GM21447 (cell line): ENCODE data around the gene SULF2.

Experiments
- ATAC-seq: cut with Tn5 transposase; IDR thresholded peaks from one replicate; pipeline ENCODE4 v1.9.1; 2021; ENCODE audit not compliant: unreplicated experiment

SULF2 gene

DNA sequence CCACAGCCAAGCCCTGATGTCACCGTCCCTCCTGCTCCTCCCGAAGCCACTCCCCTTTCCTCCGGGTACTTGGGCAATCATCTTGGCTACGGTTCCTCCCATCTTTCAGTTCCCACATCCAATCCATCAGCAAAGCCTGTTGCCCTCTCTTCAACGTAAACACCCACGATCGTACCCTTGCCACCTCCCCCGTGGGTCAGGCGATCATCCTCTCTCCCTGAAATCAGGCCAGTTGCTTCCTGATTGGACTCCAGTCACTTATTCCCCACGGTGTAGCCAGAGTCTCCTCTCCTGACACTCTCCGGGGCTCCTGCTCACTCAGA is 44.5 kb downstream of the SULF2 start:
- no peak for ATAC-seq

GRCh38 chr20:47740121-47740861 is 45.0 kb downstream of the SULF2 start:
- ATAC-seq = no peak

DNA sequence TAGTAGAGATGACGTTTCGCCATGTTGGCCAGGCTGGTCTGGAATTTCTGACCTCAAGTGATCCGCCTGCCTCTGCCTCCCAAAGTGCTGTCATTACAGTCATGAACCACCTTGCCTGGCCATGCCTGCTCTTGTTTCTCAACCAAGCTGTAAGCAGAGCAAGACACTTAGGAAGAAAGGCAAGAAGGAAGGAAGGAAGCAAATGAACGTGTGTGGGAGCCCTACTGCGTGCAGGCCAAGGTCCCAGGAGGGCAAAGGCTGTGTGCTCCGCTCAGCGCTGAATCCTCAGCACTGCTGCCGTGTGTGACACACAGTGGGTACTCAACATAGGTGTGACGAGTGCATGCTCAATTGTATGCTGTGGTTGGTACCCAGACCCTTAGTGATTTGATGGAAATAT is 47.4 kb downstream of the SULF2 start:
- ATAC-seq = no peak

DNA sequence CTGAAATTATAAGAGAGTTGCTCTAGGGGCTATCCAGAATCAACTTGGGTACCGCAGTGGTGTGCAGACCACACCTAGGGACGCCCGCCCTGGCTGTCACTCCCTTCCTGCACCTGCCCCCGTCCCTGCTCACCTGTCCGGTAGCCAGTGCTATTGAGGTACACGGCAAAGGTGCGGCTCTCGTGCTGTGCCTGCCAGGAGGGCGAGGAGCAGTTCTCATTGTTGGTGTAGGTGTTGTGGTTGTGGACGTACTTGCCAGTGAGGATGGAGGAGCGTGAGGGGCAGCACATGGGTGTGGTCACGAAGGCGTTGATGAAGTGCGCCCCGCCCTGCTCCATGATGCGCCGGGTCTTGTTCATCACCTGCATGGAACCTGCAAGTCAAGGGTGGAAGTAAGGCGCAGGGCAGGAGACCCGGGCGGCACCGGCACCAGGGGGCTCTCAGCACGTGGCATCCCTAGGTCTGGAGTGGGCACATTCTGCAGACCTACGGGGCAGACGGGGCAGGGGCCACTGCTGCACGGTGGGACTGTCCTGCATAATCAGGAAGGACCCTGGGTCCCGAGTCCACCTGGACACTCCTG is 48.6 kb downstream of the SULF2 start:
- ATAC-seq = no peak

DNA sequence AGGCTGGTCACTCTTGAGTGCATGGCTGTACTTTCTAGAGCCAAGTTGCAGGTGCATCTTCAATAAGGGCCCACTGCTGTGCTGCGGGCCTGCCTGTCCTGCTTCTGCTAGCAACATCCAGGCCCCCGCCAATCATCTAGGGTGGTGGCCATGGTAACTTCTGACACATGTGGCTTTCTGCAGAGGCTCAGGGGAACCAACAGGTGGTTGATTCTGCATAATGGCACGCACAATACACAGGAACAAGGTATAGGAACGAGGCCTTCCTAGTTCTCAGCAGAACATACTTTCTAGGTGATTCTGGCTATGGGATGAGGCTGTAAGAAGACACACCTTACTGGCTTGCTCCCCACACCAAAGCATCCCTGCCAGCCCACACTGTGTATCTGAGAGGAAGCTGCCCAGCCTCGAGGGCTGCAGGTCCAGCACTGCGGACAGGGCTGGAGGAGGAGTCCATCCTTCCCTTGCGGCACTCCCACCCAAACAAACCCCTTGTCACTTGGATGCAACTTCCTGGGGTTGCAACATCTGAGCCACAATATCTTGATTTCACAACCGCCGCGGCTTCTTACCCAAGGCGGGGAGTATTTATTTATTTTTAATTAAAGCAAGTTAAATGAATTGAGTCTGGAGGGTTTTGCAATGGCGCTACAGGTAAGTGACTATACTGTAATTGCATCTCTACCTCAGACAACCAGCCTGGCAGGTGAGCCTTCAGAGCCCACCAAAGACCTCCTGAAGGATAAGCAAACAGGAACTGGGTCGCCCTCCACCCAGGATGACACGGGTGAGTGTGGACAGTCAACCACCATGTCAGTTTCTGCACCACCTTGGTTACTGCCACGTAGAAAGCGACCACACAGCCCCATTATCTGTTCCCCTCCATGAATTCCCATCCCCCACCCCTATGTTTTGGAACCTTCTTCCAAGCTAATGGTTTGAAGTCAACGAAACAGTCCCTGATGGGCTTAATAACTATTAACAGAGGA is 49.6 kb downstream of the SULF2 start:
- no peak for ATAC-seq

DNA sequence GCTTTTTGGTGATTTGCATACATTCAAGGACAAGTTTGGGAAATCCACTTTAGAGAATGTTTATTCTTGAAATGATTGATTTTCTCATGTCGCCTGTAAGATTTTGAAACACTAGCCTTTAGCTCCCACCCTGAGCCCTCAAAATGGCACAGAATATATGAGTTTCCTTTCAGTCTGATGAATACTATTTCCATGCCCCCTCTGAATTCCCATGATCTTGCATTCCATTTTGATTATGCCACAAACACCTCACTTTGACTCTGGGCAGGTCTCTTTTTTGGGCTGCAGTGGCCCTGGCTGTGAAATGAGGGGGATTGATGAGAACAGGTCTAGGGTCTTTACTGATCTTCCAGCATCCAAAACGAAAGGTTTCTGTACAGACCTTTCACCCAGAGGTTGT is 50.4 kb downstream of the SULF2 start:
- ATAC-seq = no peak

DNA sequence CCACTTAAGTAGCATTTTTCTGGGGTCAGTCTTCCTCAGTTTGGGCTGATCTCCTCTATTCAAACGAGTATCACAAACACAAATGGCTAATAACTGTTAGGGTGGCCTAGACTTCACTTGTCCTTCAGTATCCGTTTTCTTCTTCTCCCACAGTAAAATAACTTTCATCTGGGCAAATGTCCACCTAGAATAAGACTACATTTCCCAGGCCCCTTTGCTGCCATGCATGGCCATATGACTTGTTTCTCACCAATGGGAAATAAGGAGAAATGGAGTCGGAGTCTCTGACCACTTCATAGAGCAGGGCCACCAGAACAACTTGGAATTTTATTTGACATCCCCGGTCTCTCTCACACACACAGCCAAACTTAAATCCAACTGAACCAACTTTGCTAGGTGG is 51.4 kb downstream of the SULF2 start:
- no peak for ATAC-seq

- no peak for ATAC-seq
Observed at GRCh38 chr20:47730744-47731143, 54.5 kb downstream of the SULF2 start.

DNA sequence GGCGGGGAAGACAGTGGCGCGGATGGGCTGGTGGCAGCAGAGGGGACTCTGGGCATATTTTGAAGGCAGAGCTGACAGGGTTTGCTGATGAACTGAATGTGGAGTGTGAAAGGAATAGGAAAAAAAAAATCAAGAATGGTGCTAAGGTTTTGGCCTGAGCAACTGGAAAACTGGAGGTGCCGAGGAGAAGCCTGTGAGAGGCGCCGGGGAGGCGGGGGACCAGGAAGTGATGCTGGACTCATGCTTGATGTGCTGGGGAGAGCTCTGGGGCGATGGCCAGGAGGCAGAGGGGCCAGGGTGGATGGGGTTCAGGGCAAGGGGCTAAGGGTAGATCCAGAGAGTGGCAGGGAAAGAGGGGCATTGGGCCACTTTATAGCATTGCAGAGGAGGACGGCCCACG is 55.8 kb downstream of the SULF2 start:
- ATAC-seq = no peak

DNA sequence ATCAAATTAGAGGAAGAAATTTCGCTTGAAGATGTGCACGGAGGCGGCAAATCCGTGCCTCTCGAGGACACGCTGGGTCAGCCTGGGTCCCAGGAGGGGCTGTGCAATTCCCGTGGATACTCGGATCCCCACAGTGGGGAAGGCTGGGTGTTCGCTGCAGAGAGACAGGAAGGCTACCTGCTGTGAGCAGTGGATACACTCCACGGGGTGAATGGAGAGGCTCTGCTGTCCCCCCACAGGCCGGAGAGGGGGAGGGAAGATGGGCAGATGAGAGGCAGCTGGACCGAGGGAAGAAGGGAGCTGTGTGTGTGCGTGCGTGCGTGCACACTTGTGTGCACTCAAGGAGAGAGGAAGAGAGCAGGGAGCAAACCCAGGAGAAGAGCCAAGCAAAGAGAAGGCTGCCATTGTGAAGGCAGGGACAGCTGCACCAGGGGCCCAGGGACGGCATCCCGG is 57.3 kb downstream of the SULF2 start:
- ATAC-seq = peak; percentile 10

- ATAC-seq = peak; percentile 89
Observed at GRCh38 chr20:47727170-47727880, 58.0 kb downstream of the SULF2 start.

- no peak for ATAC-seq
Observed at GRCh38 chr20:47726632-47727031, 58.6 kb downstream of the SULF2 start.

- ATAC-seq = no peak
Observed at GRCh38 chr20:47725248-47725973, 59.9 kb downstream of the SULF2 start.

DNA sequence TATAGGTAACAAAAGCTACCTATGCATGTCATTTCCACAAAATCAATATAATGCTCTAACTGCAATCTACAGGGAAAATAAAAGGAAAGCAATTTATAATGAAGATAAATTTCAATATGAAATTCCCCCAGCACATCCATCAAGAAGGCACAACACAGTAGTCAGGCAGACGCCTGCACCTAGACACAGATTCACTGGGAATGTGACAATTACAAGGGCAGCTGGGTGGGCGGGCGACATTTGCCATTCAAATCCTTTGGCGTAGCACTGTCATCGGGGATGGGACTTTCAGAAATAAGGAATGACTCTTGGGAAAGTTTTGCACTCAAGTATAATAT is 60.4 kb downstream of the SULF2 start:
- ATAC-seq = no peak

DNA sequence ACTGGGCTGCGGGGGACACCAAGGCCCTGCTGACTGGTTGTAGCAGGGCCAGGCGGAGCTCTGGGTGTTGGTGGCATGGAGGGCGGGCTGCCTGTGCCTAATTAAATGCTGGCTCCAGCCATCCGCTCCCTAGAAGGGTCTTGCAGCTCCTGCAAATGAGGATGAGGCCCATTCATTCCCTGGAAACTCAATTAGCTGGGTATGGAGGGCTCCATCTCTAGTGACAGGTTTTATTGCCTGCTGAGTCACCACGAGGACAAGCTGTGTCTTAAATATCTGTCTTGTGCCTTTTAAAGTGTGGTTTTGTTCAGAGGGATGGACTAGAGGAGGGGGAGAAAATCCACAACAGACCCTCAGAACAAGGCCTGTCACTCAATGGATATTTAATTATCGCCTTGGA is 60.9 kb downstream of the SULF2 start:
- ATAC-seq = no peak

DNA sequence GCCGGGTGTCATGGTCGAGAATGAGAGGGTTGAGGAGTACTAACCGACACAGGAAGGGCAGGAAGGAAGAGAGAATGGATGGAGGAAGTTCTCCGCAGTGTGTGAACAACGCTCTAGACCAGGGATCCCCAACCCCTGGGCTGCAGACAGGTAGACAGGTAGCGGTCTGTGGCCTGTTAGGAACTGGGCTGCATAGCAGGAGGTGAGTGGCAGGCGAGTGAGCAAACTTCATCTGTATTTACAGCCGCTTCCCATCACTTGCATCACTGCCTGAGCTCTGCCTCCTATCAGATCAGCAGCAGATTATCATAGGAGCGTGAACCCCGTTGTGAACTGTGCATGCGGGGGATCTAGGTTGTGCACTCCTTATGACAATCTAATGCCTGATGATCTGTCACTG is 62.0 kb downstream of the SULF2 start:
- no peak for ATAC-seq

DNA sequence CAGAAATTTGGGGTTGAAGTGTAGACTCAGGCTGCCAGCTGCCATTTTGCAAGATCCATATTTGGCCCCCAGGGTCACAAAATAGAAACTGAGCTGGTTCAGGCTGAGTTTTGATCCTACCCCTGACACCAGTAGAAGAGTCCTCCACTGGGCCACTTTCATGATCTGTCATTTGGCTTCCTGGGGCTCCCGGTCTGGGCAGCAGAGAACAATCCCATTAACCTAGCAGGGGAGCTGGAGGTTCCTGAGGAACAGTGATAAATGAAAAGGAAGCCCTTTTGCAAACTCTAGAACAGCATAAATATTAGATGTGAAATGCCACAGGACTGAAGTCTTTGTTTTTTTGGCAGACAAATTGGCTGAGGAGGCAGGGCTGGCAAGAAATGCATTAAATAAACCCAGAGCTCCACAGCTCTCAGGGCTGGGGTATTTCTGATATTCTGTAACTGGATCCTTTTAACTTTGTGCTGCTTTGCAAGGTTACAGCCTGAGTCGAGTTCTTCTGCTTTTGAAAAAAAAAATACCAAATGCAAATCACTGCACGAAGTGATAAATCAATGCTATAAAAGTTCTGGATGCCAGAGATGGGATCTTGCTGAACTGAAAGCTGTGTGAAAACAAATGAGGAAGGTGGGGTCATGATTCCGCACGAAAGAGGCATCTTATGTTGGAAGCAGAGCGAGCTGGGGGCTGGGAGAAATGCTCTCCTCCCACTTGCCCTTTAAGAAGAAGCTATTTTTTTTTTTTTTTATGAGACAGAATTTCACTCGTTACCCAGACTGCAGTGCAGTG is 64.4 kb downstream of the SULF2 start:
- no peak for ATAC-seq

DNA sequence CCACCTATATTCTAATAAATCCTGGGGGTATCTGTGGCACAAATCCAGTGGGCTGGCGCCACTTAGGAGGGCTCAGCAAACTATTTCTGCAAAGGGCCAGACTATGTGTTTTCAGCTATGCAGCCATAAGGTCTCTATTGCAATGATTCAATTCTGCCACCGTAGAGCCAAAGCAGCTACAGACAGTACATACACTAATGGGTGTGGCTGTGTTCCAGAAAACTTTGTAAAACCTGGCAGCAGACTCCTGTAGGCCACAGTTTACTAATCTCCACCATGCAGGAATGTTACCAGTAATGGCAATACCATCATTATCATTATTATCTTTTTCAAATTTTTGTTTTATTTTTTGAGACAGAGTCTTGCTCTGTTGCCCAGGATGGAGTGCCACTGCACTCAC is 65.7 kb downstream of the SULF2 start:
- no peak for ATAC-seq

DNA sequence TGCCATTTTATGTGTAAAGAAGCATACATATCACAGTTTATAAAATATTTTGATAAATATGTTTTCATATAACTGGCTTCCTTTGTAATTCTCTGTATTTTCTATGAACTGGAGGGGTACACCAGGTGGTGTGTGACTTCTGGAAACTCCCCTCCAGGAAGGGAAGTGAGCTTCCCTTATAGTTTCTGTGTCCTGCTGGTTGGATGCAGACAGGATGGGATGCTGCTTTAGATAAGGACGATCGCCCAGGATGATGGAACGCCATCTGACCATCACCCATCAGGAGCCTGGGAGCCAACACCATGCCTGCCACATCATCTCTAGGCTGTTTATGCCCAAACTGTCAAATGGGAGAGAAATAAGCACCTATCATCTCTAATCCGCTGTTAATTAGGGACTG is 66.1 kb downstream of the SULF2 start:
- ATAC-seq = no peak

- ATAC-seq = no peak
Observed at GRCh38 chr20:47718398-47718797, 66.9 kb downstream of the SULF2 start.
